ENCODE data around the gene CEP89. TPM values are rescaled to one million over a fixed set of nuclear protein-coding genes. Genes with fewer than 3 reads are reported as not detected.

The CEP89 gene
- total and polyA plus RNA-seq, 2 of the 4 experiments (the other 2 are of a cell fraction): 7.2 to 17.4 TPM

DNA sequence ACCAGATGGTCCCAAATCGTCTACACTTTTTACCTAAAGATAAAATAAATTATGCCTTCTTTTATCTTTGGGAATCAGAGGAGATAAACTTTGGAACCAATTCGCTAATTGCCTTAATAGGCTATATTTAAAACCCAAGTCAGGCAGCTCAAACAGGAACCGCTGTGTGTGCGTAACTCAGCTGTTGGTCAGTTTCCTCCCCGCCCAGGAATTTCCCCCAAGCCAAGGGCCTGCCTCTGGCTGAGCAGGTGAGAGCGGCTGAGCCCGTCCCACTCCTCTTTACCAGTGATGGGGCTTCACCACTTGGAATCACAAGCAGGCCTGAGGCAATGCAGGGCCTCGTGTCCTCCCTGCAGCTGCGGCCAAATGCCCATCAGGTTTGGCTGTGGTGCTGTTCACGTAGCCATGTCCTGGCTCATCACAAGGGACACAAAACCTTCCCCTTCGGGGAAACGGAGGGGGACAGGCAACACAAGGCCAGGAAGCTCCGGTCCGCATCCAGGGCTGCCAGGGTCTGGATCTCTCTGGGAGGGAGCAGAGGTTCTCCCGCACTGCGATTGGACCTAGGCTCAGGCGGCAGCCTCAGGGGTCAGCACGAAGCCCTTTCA is 101.7 kb downstream of the CEP89 start:
- ChIA-PET POLR2A (ENCODE audit: unreplicated experiment) (no interaction called here), CTCF (no interaction called here)
- H3K18ac ChIP-seq (ENCODE audit: low read depth, low read length): no peak overlapping the region
- no peak overlapping the region for H3K23ac ChIP-seq (ENCODE audit: low read depth, low read length)
- H2BK120ac ChIP-seq (ENCODE audit: low read depth, low read length): no peak overlapping the region
- H3K27me3 ChIP-seq (ENCODE audit: control insufficient read depth, insufficient read depth, low read length): no peaks in the 10 kb centered on the region
- H2BK5ac ChIP-seq (ENCODE audit: low read depth, low read length, poor library complexity, severe bottlenecking): no peak overlapping the region
- dilution Hi-C loops (cut with HindIII; ENCODE audit: low sequenced_read_pairs, unreplicated experiment) (no loop called here), in situ Hi-C loops (cut with MboI; ENCODE audit: low sequenced_read_pairs) (no loop called here), intact Hi-C loops (cut with micrococcal nuclease) (no loop called here)
- H2AK5ac ChIP-seq (ENCODE audit: low read depth, low read length): no peak overlapping the region
- no peak overlapping the region for H3K4ac ChIP-seq (ENCODE audit: low read depth, low read length)
- no peak overlapping the region for H3K27ac ChIP-seq (ENCODE audit: insufficient read depth, low read length)
- no peak overlapping the region for H3K14ac ChIP-seq (replicated peaks; ENCODE audit: low read depth, low read length)
- H4K8ac ChIP-seq (ENCODE audit: low read depth in 2 of 2, low read length in 2 of 2): no peak overlapping the region
- no peak overlapping the region for H2AFZ ChIP-seq (replicated peaks; ENCODE audit: low read length, poor library complexity)
- H3K4me1 ChIP-seq (ENCODE audit: control insufficient read depth, insufficient read depth, low read length): no peaks in the 10 kb centered on the region
- H4K91ac ChIP-seq (ENCODE audit: insufficient read depth, low read depth, low read length): no peak overlapping the region
- H3K56ac ChIP-seq (ENCODE audit: extremely low read depth, insufficient read depth, low read length): no peak overlapping the region
- BruUV-seq (replicated peaks): no TSS peak
- no peak overlapping the region for H3K9ac ChIP-seq (ENCODE audit: low read depth, low read length)
- TF ChIP-seq RAD21 (IDR thresholded peaks at IDR 0.05; ENCODE audit: low read length) (no peak), MAFK (IDR thresholded peaks at IDR 0.05; ENCODE audit: low read depth, low read length) (no peak), NFE2L2 (IDR thresholded peaks at IDR 0.05; ENCODE audit: low read depth, low read length) (no peak), RCOR1 (IDR thresholded peaks at IDR 0.05; ENCODE audit: insufficient replicate concordance, low read length) (no peak), MXI1 (IDR thresholded peaks at IDR 0.05; ENCODE audit: borderline replicate concordance, low read depth, low read length) (no peak), POLR2A (IDR thresholded peaks at IDR 0.05; ENCODE audit: low read depth, low read length) (no peak), RFX5 (IDR thresholded peaks at IDR 0.05; ENCODE audit: low read depth, low read length) (no peak), CEBPB (IDR thresholded peaks at IDR 0.05; ENCODE audit: low read depth, low read length) (no peak), CHD1 (IDR thresholded peaks at IDR 0.05; ENCODE audit: low read depth, low read length) (no peak), FOS (IDR thresholded peaks at IDR 0.05; ENCODE audit: low read depth, low read length) (no peak), SMC3 (IDR thresholded peaks at IDR 0.05; ENCODE audit: low read depth, low read length) (no peak), BHLHE40 (IDR thresholded peaks at IDR 0.05; ENCODE audit: low read depth, low read length) (no peak), MAZ (IDR thresholded peaks at IDR 0.05; ENCODE audit: borderline replicate concordance, low read depth, low read length) (no peak)
- TF ChIP-seq, protein P1, sequence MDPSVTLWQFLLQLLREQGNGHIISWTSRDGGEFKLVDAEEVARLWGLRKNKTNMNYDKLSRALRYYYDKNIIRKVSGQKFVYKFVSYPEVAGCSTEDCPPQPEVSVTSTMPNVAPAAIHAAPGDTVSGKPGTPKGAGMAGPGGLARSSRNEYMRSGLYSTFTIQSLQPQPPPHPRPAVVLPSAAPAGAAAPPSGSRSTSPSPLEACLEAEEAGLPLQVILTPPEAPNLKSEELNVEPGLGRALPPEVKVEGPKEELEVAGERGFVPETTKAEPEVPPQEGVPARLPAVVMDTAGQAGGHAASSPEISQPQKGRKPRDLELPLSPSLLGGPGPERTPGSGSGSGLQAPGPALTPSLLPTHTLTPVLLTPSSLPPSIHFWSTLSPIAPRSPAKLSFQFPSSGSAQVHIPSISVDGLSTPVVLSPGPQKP (IDR thresholded peaks at IDR 0.05; ENCODE audit: borderline replicate concordance, low read depth, low read length): no peak
- TF ChIP-seq, protein P2, sequence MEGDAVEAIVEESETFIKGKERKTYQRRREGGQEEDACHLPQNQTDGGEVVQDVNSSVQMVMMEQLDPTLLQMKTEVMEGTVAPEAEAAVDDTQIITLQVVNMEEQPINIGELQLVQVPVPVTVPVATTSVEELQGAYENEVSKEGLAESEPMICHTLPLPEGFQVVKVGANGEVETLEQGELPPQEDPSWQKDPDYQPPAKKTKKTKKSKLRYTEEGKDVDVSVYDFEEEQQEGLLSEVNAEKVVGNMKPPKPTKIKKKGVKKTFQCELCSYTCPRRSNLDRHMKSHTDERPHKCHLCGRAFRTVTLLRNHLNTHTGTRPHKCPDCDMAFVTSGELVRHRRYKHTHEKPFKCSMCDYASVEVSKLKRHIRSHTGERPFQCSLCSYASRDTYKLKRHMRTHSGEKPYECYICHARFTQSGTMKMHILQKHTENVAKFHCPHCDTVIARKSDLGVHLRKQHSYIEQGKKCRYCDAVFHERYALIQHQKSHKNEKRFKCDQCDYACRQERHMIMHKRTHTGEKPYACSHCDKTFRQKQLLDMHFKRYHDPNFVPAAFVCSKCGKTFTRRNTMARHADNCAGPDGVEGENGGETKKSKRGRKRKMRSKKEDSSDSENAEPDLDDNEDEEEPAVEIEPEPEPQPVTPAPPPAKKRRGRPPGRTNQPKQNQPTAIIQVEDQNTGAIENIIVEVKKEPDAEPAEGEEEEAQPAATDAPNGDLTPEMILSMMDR (conservative IDR thresholded peaks at IDR 0.05; ENCODE audit: low read depth, low read length): no peak
- H2BK15ac ChIP-seq (ENCODE audit: low read depth, low read length): no peak overlapping the region
- WGBS, 2 experiments (ENCODE audit: extremely low coverage in 2 of 2, insufficient read length in 1 of 2): 63% methylated on average over 9 of the region's 18 CpGs; no CpG with 5 or more reads in 1 of the 2 experiments
- DNase-seq (no peak), ATAC-seq (ENCODE audit: low read depth) (no peak)
- H4K5ac ChIP-seq (ENCODE audit: low read depth, low read length): no peak overlapping the region
- H3K79me1 ChIP-seq (ENCODE audit: low read depth in 1 of 2, low read length in 2 of 2): no peaks in the 10 kb centered on the region
- H2AK9ac ChIP-seq (replicated peaks; ENCODE audit: low read depth, low read length, poor library complexity): no peak overlapping the region
- H3K9me3 ChIP-seq (ENCODE audit: control insufficient read depth, insufficient read depth, low read length): no peaks in the 10 kb centered on the region
- H3K4me2 ChIP-seq (ENCODE audit: low read depth, low read length): no peak overlapping the region
- H3K4me3 ChIP-seq (ENCODE audit: insufficient read depth, low read depth, low read length): no peak overlapping the region
- no peaks in the 10 kb centered on the region for H4K20me1 ChIP-seq (ENCODE audit: insufficient read depth, low read length)
- H2BK20ac ChIP-seq (ENCODE audit: low read depth, low read length): no peak overlapping the region
- no peaks in the 10 kb centered on the region for H3K36me3 ChIP-seq (ENCODE audit: control insufficient read depth, insufficient read depth, low read length)
- H3K9me1 ChIP-seq (ENCODE audit: insufficient read depth, low read length): no peaks in the 10 kb centered on the region

All from IMR-90 (cell line).